Measurements from ENCODE around the gene PRR5L.
"Not testable (repeated sequence)": the region's sequence is repeated elsewhere in the genome, so short reads cannot be mapped to it uniquely, and the experiment has no call there.

PRR5L gene

GRCh38 chr11:36487619-36488018 lies 191.5 kb downstream of the PRR5L start:
- no peak for DNase-seq (ENCODE audit: extremely low read depth in 1 of 2, low read depth in 1 of 2)

DNA sequence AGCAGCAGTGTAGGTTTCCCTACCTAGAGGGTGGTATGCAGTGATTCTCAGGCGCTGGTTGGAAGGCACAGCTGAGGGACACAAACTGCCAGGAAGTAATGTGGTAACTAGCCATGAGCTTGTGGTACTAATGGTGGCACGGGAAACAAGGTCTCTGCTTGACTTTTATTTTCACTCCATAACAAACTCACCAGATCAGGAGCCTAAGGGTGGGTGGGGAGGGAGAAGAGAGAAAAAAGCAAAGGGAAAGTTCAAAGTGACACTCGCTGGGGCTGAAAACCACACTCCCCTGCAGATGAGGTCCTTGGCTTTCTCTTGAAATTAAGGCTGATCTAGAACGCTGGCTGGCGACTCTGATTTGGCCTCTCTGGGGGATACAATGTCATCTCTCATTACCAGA lies 192.0 kb downstream of the PRR5L start:
- DNase-seq (ENCODE audit: extremely low read depth in 1 of 2, low read depth in 1 of 2): no peak

DNA sequence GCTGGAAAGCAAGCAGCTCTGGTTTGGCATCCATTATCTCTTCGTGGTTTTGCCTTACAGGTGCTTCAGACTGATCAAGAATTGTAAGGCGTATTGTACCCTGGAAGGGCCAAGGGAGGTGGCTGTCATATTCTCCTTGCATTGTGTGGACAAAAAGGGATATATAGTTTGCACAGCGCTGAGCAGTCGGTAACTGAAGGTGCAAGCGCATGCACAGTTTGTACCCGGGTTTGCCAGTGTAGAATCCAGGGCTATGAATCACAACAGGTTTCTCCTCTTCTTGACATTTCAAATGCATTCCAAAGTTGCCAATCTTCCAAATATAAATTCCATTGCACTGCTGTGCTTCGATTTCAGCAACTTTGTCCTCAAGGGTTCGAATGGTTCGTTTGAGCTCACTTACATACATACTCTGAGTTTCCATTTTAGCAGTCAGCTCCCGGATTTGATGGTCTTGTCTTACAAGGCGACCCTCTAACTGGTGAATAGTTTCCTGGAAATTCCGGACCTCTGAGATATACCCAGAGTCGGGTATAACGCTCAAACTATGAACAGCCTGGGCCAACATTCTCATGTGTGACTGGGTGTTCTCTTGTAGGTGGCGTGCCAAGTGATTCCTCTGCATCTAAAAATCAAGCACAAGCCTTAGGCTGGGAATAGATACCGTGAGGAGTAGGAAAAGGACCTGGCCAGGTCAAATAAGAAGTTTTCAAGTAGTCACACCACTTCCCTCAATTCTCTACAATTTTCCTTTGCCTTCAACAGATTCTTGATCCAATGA lies 194.1 kb downstream of the PRR5L start:
- DNase-seq (ENCODE audit: extremely low read depth in 1 of 2, low read depth in 1 of 2): no peak

DNA sequence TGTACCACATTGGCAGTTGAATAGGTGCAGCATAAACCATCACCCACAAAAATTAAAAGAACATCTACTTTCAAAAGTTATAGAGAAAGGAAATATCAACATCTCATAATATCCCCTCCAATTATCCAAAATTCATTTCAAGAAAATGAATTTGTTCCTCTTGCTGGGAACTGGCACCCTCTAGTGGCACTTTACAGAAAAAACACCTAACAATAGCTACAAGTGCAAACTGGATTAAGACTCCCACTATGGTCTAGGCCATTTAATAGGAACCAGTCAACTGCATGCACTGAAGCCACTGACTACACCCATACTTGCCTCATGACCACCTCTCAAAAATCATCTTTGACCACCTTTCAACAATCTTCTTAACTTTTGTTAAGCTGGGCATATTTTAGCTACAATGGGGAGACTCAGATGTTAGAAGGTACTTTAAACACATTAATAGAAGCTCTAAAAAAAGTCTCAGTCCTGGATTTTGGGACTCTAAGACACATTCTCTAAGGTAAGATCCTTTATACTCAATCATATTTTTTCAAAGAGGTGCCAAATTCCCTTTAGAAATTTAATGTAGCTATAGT lies 196.7 kb downstream of the PRR5L start:
- DNase-seq (ENCODE audit: extremely low read depth in 1 of 2, low read depth in 1 of 2): no peak

DNA sequence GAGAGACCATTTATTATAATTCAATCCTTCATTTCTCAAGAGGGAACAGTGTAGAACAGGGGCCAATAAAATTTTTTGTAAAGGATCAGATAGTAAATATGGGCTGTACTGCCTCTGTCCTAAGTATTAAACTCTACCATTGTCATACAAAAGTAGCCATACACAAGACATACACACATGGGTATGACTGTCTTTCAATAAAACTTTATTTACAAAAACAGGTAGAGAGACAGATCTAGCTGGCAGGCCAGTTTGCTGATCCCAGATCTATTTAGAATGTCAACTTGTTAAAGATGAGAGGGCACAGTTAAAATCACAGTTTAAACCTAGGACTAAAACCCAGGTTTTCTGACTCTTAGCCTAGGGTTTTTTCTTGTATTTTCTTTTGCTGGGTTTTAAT lies 197.2 kb downstream of the PRR5L start:
- no peak for DNase-seq (ENCODE audit: extremely low read depth in 1 of 2, low read depth in 1 of 2)

GRCh38 chr11:36498721-36499120 lies 202.6 kb downstream of the PRR5L start:
- no peak for DNase-seq (ENCODE audit: extremely low read depth in 1 of 2, low read depth in 1 of 2)

- no peak for DNase-seq (ENCODE audit: extremely low read depth in 1 of 2, low read depth in 1 of 2)
These were observed 203.2 kb downstream of the PRR5L start for GRCh38 chr11:36499315-36499714.

- no peak for DNase-seq (ENCODE audit: extremely low read depth in 1 of 2, low read depth in 1 of 2)
These were observed 204.2 kb downstream of the PRR5L start for GRCh38 chr11:36500315-36500721.

DNA sequence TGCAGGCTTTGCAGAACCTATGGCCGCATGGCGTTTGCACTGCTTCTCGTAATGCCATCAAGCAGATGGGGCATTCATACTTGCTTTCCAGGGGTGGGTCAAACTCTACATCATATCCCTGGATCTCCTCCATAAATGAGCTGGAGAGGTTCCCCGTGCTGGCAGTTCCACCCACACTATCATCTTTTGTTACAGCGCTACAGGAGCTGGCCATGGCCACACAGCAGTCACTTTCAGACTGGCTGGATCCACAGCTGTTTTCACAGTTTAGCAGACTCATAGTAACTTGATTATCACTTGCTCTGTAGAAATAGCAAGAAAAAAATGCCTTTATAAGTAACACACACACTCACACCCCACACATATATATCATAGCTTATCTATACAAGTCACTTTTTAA lies 205.1 kb downstream of the PRR5L start:
- no peak for DNase-seq (ENCODE audit: extremely low read depth in 1 of 2, low read depth in 1 of 2)

- DNase-seq (ENCODE audit: extremely low read depth in 1 of 2, low read depth in 1 of 2): no peak
These were observed 211.9 kb downstream of the PRR5L start for GRCh38 chr11:36507824-36508489.

DNA sequence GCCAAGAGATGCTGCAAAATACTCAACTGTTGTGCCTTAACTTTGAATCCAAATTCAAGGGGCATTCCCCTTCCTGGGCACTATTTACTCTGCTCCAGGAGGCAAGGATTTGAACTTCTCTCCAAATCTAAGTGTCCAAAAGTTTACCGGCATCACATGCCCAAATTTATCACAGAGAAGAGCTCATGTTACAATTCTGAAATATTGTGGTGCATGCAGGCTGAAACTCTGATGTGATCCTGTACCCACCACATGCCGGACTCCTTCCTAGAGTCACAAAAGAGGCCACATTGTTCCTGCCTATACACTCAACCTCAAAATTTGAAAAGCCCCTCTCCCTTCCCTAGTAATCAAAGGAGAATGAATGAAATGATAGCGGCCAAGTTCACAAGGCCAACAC lies 212.7 kb downstream of the PRR5L start:
- no peak for DNase-seq (ENCODE audit: extremely low read depth in 1 of 2, low read depth in 1 of 2)

DNA sequence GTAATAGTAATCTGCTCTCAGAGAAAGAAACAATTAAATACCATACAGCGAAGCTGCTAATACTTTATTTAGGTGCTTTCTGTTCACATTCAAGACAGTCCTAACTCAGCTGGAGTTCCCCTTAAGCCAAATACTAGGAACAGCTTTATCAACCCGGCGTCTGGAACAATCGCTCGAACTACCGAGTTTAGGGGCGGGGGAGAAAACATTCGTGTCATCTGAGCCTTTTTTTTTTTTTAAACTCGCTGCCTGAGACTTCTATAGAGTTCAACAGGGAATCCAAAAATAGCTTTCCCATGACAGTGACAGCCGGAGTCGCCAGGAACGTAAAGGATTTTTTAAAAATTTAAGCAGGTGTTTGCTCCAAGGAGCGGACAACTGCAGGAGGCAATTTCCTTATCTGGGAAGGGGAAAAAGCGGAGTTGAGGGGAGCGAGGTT lies 213.1 kb downstream of the PRR5L start:
- no peak for DNase-seq (ENCODE audit: extremely low read depth in 1 of 2, low read depth in 1 of 2)

- DNase-seq (ENCODE audit: extremely low read depth in 1 of 2, low read depth in 1 of 2): peak; percentile 76 to 79
These were observed 213.9 kb downstream of the PRR5L start, which contains the start of gene TRAF6 for GRCh38 chr11:36509694-36510593. Gene TRAF6, minus strand, starts transcription at chr11:36510272. Its CDS starts 8,757 bp downstream, at chr11:36501515.

GRCh38 chr11:36510594-36510942 lies 214.5 kb downstream of the PRR5L start:
- no peak for DNase-seq (ENCODE audit: extremely low read depth in 1 of 2, low read depth in 1 of 2)

DNA sequence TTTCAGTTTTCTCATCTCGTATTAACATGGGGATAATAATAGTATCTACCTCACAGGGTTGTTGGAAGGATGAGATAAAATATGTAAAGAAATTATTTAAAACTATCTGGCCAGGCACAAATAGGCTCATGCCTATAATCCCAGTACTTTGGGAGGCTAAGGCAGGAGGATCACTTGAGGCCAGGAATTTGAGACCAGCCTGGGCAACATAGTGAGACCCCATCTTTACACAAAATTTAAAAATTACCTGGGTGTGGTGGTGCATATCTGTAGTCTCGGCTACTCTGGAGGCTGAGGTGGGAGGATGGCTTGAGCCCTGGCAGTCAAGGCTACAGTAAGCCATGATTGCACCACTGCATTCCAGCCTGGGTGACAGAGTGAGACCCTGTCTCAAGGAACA lies 215.0 kb downstream of the PRR5L start:
- DNase-seq (ENCODE audit: extremely low read depth in 1 of 2, low read depth in 1 of 2): not testable (repeated sequence)

- no peak for DNase-seq (ENCODE audit: extremely low read depth in 1 of 2, low read depth in 1 of 2)
These were observed 215.9 kb downstream of the PRR5L start for GRCh38 chr11:36512016-36512415.

- DNase-seq (ENCODE audit: extremely low read depth in 1 of 2, low read depth in 1 of 2): no peak
These were observed 217.9 kb downstream of the PRR5L start for GRCh38 chr11:36513965-36514364.
